ENCODE data around the gene ZMYND10.

The ZMYND10 gene

GRCh38 chr3:50371133-50371685 is 25.7 kb upstream of the ZMYND10 start:
- DNase-seq (ENCODE audit: low read depth in 2 of 2): no peak

GRCh38 chr3:50370594-50370993 is 25.1 kb upstream of the ZMYND10 start:
- DNase-seq (ENCODE audit: low read depth in 2 of 2): no peak

- DNase-seq (ENCODE audit: low read depth in 2 of 2): no peak
Measured at GRCh38 chr3:50369012-50369670, 23.6 kb upstream of the ZMYND10 start.

GRCh38 chr3:50365842-50366220 is 20.3 kb upstream of the ZMYND10 start:
- no peak for DNase-seq (ENCODE audit: low read depth in 2 of 2)

- peak; percentile 92 for DNase-seq (ENCODE audit: low read depth in 2 of 2)
Measured at GRCh38 chr3:50365080-50365841, 19.7 kb upstream of the ZMYND10 start.

GRCh38 chr3:50364573-50365079 is 19.1 kb upstream of the ZMYND10 start:
- no peak for DNase-seq (ENCODE audit: low read depth in 2 of 2)

GRCh38 chr3:50359760-50360110 is 14.2 kb upstream of the ZMYND10 start:
- DNase-seq (ENCODE audit: low read depth in 2 of 2): no peak

- DNase-seq (ENCODE audit: low read depth in 2 of 2): peak; percentile 86 to 94
Measured at GRCh38 chr3:50358911-50359759, 13.6 kb upstream of the ZMYND10 start, which contains the start of gene TMEM115. Gene TMEM115, minus strand, starts transcription at chr3:50359521. Its CDS starts 458 bp downstream, at chr3:50359063.

- no peak for DNase-seq (ENCODE audit: low read depth in 2 of 2)
Measured at GRCh38 chr3:50358355-50358910, 12.9 kb upstream of the ZMYND10 start.

GRCh38 chr3:50357481-50357880 is 11.9 kb upstream of the ZMYND10 start:
- DNase-seq (ENCODE audit: low read depth in 2 of 2): no peak

GRCh38 chr3:50356553-50356952 is 11.0 kb upstream of the ZMYND10 start:
- DNase-seq (ENCODE audit: low read depth in 2 of 2): no peak

GRCh38 chr3:50355829-50356552 is 10.5 kb upstream of the ZMYND10 start:
- no peak for DNase-seq (ENCODE audit: low read depth in 2 of 2)

GRCh38 chr3:50354850-50355249 is 9.3 kb upstream of the ZMYND10 start:
- no peak for DNase-seq (ENCODE audit: low read depth in 2 of 2)

- no peak for DNase-seq (ENCODE audit: low read depth in 2 of 2)
Measured at GRCh38 chr3:50354186-50354764, 8.7 kb upstream of the ZMYND10 start.

- no peak for DNase-seq (ENCODE audit: low read depth in 2 of 2)
Measured at GRCh38 chr3:50353245-50354004, 7.9 kb upstream of the ZMYND10 start.

- DNase-seq (ENCODE audit: low read depth in 2 of 2): no peak
Measured at GRCh38 chr3:50352781-50353180, 7.2 kb upstream of the ZMYND10 start.

- DNase-seq (ENCODE audit: low read depth in 2 of 2): no peak
Measured at GRCh38 chr3:50351323-50351697, 5.8 kb upstream of the ZMYND10 start.

GRCh38 chr3:50350527-50351322 is 5.2 kb upstream of the ZMYND10 start, which contains the start of the genes CYB561D2 and NPRL2:
Gene CYB561D2, plus strand, starts transcription at chr3:50350862. Its CDS starts 572 bp downstream, at chr3:50351434.
Gene NPRL2, minus strand, starts transcription at chr3:50350775. Its CDS starts 123 bp downstream, at chr3:50350652.
- peak; percentile 98 to 99 for DNase-seq (ENCODE audit: low read depth in 2 of 2)

GRCh38 chr3:50350213-50350526 is 4.6 kb upstream of the ZMYND10 start:
- DNase-seq (ENCODE audit: low read depth in 2 of 2): no peak
